Astrocyte (in vitro differentiated cells and primary cell): Measurements from ENCODE around the gene PPP6R3. TPM values are rescaled to one million over a fixed set of nuclear protein-coding genes. Genes with fewer than 3 reads are reported as not detected.

Source experiments
- DNase-seq: peaks from one replicate; pipeline ENCODE4 v3.0.0-alpha.2; 2010; ENCODE audit warnings: low read depth
- FAIRE-seq: peaks from 2 replicates; lab custom pipeline; 2011; peaks lifted over from hg19 to GRCh38; lab: Jason Lieb, UNC
- H2AFZ ChIP-seq: 2 replicates; pipeline ENCODE4 v1.6.0; 2012; ENCODE audit warnings: low read depth, low read length, inconsistent platforms
- H3K27ac ChIP-seq: 2 replicates; pipeline ENCODE4 v1.5.1; 2011; ENCODE audit warnings: low read depth, low read length, inconsistent platforms
- H3K27me3 ChIP-seq: 2 replicates; pipeline ENCODE4 v1.6.0; 2011; ENCODE audit warnings: low read length, inconsistent platforms; ENCODE audit not compliant: insufficient read depth
- H3K36me3 ChIP-seq: 2 replicates; pipeline ENCODE4 v1.5.1; 2011; ENCODE audit warnings: low read length, inconsistent platforms; ENCODE audit not compliant: insufficient read depth
- H3K4me1 ChIP-seq: 2 replicates; pipeline ENCODE4 v1.5.1; 2011; ENCODE audit warnings: low read length, inconsistent platforms; ENCODE audit not compliant: insufficient read depth
- H3K4me2 ChIP-seq: 2 replicates; pipeline ENCODE4 v1.6.0; 2012; ENCODE audit warnings: low read length, inconsistent platforms
- H3K4me3 ChIP-seq: 2 replicates; pipeline ENCODE4 v1.5.1; 2011; ENCODE audit warnings: low read depth, mild to moderate bottlenecking, low read length, inconsistent platforms; ENCODE audit not compliant: insufficient read depth
- H3K79me2 ChIP-seq: 2 replicates; pipeline ENCODE4 v1.6.0; 2012; ENCODE audit warnings: mild to moderate bottlenecking, low read length, inconsistent platforms; ENCODE audit not compliant: insufficient read depth
- H3K9ac ChIP-seq: 2 replicates; pipeline ENCODE4 v1.6.0; 2012; ENCODE audit warnings: mild to moderate bottlenecking, low read length, inconsistent platforms
- H3K9me3 ChIP-seq: 2 replicates; pipeline ENCODE4 v1.5.1; 2012; ENCODE audit warnings: low read depth, mild to moderate bottlenecking, low read length, inconsistent platforms; ENCODE audit not compliant: insufficient read depth
- H4K20me1 ChIP-seq: 2 replicates; pipeline ENCODE4 v1.6.0; 2012; ENCODE audit warnings: low read length, inconsistent platforms; ENCODE audit not compliant: insufficient read depth
- H3K27ac Mint-ChIP-seq: one replicate; pipeline ENCODE4 v1.8.0; 2021; ENCODE audit warnings: mild to moderate bottlenecking, mixed read lengths; ENCODE audit not compliant: unreplicated experiment
- H3K27me3 Mint-ChIP-seq: one replicate; pipeline ENCODE4 v1.8.0; 2021; ENCODE audit warnings: low read depth, mixed read lengths; ENCODE audit not compliant: unreplicated experiment
- H3K36me3 Mint-ChIP-seq: one replicate; pipeline ENCODE4 v1.8.0; 2021; ENCODE audit warnings: low read depth, mixed read lengths; ENCODE audit not compliant: unreplicated experiment
- H3K4me1 Mint-ChIP-seq: one replicate; pipeline ENCODE4 v1.8.0; 2021; ENCODE audit warnings: low read depth, mixed read lengths; ENCODE audit not compliant: unreplicated experiment
- H3K4me3 Mint-ChIP-seq: one replicate; pipeline ENCODE4 v1.8.0; 2021; ENCODE audit warnings: mild to moderate bottlenecking, moderate library complexity, mixed read lengths; ENCODE audit not compliant: unreplicated experiment
- H3K9me3 Mint-ChIP-seq: one replicate; pipeline ENCODE4 v1.8.0; 2021; ENCODE audit warnings: mild to moderate bottlenecking, mixed read lengths; ENCODE audit not compliant: unreplicated experiment
- EZH2 ChIP-seq: IDR thresholded peaks from 2 replicates; pipeline ENCODE4 v1.6.1; 2012; ENCODE audit warnings: mild to moderate bottlenecking, low read length, inconsistent platforms; ENCODE audit not compliant: insufficient read depth
- total RNA-seq: library from RNA; stranded (reverse); gene quantifications from 2 replicates; pipeline ENCODE4 v1.2.1, GENCODE V29; 2021
- TF ChIP-seq, protein P1 (sequence below): IDR thresholded peaks from 2 replicates; pipeline ENCODE4 v1.5.1; 2011; ENCODE audit warnings: low read depth, mild to moderate bottlenecking, inconsistent platforms, low read length, moderate library complexity; ENCODE audit not compliant: insufficient read depth

Gene PPP6R3
- total RNA-seq, 1 donor from 2014 or later, result 97.8 TPM

DNA sequence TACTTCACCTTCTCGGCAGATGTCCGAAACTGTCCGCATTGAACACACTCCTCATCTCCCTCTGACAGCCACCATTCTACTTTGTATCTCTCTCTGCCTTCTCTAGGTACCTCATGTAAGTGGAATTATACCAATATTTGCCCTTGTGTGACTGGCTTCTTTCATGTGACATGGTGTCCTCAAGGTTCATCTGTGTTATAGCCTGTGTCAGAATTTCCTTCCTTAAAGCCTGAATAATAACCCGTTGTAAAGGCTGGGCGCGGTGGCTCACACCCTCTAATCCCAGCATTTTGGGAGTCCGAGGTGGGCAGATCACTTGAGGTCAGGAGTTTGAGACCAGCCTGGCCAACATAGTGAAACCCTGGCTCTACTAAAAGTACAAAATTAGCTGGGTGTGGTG, 40.4 kb upstream of the PPP6R3 start:
- Histone ChIP-seq H3K36me3 (no peaks in the 10 kb centered on the region), H3K4me2 (no peak overlapping the region), H2AFZ (no peak overlapping the region), H3K27ac (no peak overlapping the region), H3K27me3 (no peaks in the 10 kb centered on the region), H3K79me2 (peaks cover 2% of the 10 kb centered on the region), H3K9me3 (no peaks in the 10 kb centered on the region), H4K20me1 (peaks cover 12% of the 10 kb centered on the region), H3K4me1 (no peaks in the 10 kb centered on the region), H3K9ac (no peak overlapping the region), H3K4me3 (no peak overlapping the region)
- H3K36me3 Mint-ChIP-seq, result peaks cover 6% of the 10 kb centered on the region
- H3K4me1 Mint-ChIP-seq, result no peaks in the 10 kb centered on the region
- no peak overlapping the region for H3K27ac Mint-ChIP-seq
- TF ChIP-seq EZH2, result no peak
- TF ChIP-seq, protein P1, sequence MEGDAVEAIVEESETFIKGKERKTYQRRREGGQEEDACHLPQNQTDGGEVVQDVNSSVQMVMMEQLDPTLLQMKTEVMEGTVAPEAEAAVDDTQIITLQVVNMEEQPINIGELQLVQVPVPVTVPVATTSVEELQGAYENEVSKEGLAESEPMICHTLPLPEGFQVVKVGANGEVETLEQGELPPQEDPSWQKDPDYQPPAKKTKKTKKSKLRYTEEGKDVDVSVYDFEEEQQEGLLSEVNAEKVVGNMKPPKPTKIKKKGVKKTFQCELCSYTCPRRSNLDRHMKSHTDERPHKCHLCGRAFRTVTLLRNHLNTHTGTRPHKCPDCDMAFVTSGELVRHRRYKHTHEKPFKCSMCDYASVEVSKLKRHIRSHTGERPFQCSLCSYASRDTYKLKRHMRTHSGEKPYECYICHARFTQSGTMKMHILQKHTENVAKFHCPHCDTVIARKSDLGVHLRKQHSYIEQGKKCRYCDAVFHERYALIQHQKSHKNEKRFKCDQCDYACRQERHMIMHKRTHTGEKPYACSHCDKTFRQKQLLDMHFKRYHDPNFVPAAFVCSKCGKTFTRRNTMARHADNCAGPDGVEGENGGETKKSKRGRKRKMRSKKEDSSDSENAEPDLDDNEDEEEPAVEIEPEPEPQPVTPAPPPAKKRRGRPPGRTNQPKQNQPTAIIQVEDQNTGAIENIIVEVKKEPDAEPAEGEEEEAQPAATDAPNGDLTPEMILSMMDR, result no peak
- H3K27me3 Mint-ChIP-seq, result no peaks in the 10 kb centered on the region
- no peak overlapping the region for H3K4me3 Mint-ChIP-seq
- DNase-seq (no peak), FAIRE-seq (no peak)
- no peaks in the 10 kb centered on the region for H3K9me3 Mint-ChIP-seq

DNA sequence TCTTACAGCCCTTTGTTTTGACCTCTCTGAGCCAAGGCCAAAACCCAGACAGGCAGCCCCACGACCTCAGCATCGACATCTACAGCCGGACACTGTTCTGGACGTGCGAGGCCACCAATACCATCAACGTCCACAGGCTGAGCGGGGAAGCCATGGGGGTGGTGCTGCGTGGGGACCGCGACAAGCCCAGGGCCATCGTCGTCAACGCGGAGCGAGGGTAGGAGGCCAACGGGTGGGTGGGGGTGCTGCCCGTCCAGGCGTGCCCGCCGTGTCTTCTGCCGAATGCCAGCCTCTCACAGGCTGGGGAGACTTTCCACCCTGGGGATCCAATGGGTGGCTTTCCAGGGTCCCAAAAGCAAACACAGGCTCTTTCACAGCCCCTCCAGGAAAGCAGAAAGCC, 37.1 kb upstream of the PPP6R3 start:
- no peak overlapping the region for H3K4me2 ChIP-seq
- no peaks in the 10 kb centered on the region for H3K36me3 ChIP-seq
- H3K4me1 ChIP-seq, result no peaks in the 10 kb centered on the region
- no peak overlapping the region for H2AFZ ChIP-seq
- DNase-seq (no peak), FAIRE-seq (no peak)
- H3K4me1 Mint-ChIP-seq, result no peaks in the 10 kb centered on the region
- H3K27me3 Mint-ChIP-seq, result no peaks in the 10 kb centered on the region
- H3K36me3 Mint-ChIP-seq, result peaks cover 15% of the 10 kb centered on the region
- TF ChIP-seq, protein P1, result no peak
- no peak for TF ChIP-seq EZH2
- no peaks in the 10 kb centered on the region for H3K9me3 ChIP-seq
- no peak overlapping the region for H3K27ac ChIP-seq
- H3K27ac Mint-ChIP-seq, result no peak overlapping the region
- no peak overlapping the region for H3K4me3 Mint-ChIP-seq
- H3K27me3 ChIP-seq, result no peaks in the 10 kb centered on the region
- peaks cover 2% of the 10 kb centered on the region for H3K79me2 ChIP-seq
- H3K4me3 ChIP-seq, result no peak overlapping the region
- H3K9me3 Mint-ChIP-seq, result no peaks in the 10 kb centered on the region
- H3K9ac ChIP-seq, result no peak overlapping the region
- peaks cover 12% of the 10 kb centered on the region for H4K20me1 ChIP-seq

DNA sequence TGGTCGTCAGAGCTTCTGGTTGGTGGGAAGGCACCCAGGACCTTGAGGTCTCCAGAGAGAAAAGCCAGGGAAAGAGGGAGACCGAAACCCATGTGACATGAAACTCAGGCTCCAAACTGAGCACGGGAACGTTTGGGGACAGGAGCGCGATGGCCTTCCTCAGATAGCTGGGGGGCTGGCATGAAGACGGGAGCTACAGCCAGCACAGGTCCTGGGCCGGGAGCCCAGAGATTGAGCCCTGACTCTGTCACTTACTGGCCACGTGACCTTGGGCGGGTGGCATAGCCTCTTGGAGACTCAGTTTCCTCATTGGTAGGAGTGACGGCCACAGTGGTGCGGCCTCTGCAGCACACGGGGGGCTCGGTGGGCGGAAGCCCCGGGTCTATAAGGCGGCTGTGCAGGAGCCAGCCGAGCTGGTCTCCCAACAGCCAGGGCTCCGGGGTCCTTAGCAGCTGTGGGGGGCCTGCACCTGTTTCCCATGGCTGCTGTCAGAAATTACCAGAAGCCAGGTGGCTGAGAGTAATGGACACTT, 36.4 kb upstream of the PPP6R3 start:
- Histone ChIP-seq H3K9ac (no peak overlapping the region), H3K27me3 (no peaks in the 10 kb centered on the region), H4K20me1 (peaks cover 12% of the 10 kb centered on the region), H2AFZ (no peak overlapping the region), H3K4me2 (no peak overlapping the region), H3K36me3 (no peaks in the 10 kb centered on the region), H3K4me3 (no peak overlapping the region), H3K27ac (no peak overlapping the region), H3K4me1 (no peaks in the 10 kb centered on the region), H3K79me2 (peaks cover 2% of the 10 kb centered on the region), H3K9me3 (peaks cover 3% of the 10 kb centered on the region)
- no peaks in the 10 kb centered on the region for H3K4me1 Mint-ChIP-seq
- H3K9me3 Mint-ChIP-seq, result no peaks in the 10 kb centered on the region
- no peak for TF ChIP-seq EZH2
- TF ChIP-seq, protein P1, result no peak
- H3K27ac Mint-ChIP-seq, result no peak overlapping the region
- FAIRE-seq, result no peak
- H3K27me3 Mint-ChIP-seq, result no peaks in the 10 kb centered on the region
- DNase-seq, result no peak
- peaks cover 17% of the 10 kb centered on the region for H3K36me3 Mint-ChIP-seq
- H3K4me3 Mint-ChIP-seq, result no peak overlapping the region
